Measurements from ENCODE around the gene GSTP1. TPM values are rescaled to one million over a fixed set of nuclear protein-coding genes. Genes with fewer than 3 reads are reported as not detected.

Gene GSTP1
- total and polyA plus RNA-seq, 7 donors = 224 to 410 (median 285) TPM

DNA sequence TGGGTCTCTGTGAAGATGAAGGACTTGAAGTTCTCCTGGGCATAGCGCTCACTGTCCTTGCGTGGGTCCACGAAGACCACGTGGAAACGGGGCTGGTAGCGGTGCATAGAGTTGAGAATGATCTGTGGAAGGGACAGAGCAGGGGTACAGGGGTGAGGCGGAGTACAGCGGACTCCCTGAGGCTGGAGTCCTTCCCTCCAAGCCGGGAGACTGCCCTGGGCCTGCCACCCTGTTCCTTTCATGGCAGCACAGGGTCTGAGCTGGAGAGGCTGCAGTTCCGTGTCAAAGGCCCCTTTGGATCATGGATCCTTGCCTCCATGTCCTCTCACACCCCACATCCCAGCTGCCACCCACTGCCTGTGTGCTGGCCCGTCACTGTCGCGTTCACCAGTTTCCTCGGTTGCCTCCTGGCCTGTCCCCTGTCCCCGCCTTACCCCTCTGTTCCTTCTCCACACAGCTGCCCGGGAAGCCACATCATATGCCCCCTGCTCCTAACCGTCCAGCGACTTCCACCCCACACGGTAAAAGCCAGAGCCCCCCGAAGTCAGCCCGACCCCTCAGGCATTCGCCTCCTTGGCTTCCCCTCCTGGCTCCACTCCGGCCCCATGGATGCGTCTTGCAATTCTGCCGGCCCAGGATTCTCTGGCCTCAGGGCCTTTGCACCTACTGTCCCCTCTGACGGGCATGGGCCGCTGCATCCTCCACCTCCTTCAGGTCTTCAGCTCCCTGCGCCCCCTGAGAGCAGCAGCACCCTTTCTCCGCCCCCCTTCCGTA is 49.6 kb downstream of the GSTP1 start:
- Histone ChIP-seq H3K27ac (no peak overlapping the region), H3K4me3 (no peak overlapping the region), H3K9me3 (no peaks in the 10 kb centered on the region), H3K36me3 (ENCODE audit: insufficient read depth in 1 of 2, low read depth in 1 of 2) (no peaks in the 10 kb centered on the region), H3K4me1 (peaks cover 15% of the 10 kb centered on the region), H3K27me3 (ENCODE audit: insufficient read depth in 3 of 3, low read length in 2 of 3) (no peaks in the 10 kb centered on the region)
- TF ChIP-seq, protein P1, sequence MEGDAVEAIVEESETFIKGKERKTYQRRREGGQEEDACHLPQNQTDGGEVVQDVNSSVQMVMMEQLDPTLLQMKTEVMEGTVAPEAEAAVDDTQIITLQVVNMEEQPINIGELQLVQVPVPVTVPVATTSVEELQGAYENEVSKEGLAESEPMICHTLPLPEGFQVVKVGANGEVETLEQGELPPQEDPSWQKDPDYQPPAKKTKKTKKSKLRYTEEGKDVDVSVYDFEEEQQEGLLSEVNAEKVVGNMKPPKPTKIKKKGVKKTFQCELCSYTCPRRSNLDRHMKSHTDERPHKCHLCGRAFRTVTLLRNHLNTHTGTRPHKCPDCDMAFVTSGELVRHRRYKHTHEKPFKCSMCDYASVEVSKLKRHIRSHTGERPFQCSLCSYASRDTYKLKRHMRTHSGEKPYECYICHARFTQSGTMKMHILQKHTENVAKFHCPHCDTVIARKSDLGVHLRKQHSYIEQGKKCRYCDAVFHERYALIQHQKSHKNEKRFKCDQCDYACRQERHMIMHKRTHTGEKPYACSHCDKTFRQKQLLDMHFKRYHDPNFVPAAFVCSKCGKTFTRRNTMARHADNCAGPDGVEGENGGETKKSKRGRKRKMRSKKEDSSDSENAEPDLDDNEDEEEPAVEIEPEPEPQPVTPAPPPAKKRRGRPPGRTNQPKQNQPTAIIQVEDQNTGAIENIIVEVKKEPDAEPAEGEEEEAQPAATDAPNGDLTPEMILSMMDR (IDR thresholded peaks at IDR 0.05) = no peak
- intact Hi-C loops (cut with DNase I) = loop anchor here in 1 of 2 donors (10.0 kb wide), 1 partner anchor 172 kb away; no protein-coding TSS in a partner anchor
- WGBS, 3 donors = 89 to 92% (median 90%) methylated on average over 30 of the region's 30 CpGs
- DNase-seq = no peak
- ATAC-seq = no peak

DNA sequence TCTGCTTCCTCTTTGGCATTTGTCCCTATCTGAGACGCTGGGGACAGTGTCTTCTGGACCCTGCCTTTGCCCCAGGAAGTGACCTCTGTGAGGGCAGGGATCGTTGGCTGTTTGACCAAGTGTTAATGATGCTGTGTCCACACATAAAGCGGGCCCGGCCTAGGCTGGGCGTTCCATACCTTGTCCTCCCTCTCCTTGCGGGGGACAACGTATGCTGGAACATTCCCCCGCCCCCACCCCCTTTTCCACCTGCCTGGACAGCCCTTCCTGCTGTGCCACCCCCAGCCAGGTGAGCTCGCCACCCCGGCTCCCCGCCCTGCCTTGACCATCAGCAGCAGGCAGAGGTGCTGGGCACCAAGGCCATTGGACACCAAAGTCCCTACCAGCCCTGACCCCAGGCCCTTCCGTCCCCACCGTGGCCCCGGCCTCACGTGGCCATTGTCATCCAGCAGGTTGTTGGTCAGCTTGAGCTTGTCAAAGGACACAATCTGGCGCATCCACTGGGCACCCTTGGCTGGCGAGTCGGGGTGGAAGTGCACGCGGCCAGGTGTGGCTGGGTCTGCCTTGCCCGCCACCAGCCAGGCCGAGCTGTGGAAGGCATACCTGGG is 50.2 kb downstream of the GSTP1 start:
- intact Hi-C loops (cut with DNase I) = loop anchor here in 1 of 2 donors (10.0 kb wide), 1 partner anchor 171 kb away; no protein-coding TSS in a partner anchor
- Histone ChIP-seq H3K27ac (no peak overlapping the region), H3K27me3 (ENCODE audit: insufficient read depth in 3 of 3, low read length in 2 of 3) (no peaks in the 10 kb centered on the region), H3K9me3 (no peaks in the 10 kb centered on the region), H3K36me3 (ENCODE audit: insufficient read depth in 1 of 2, low read depth in 1 of 2) (no peaks in the 10 kb centered on the region), H3K4me3 (no peak overlapping the region), H3K4me1 (peaks cover 12% of the 10 kb centered on the region)
- WGBS, 3 donors = 81 to 86% (median 83%) methylated on average over 21 to 22 of the region's 22 CpGs
- ATAC-seq = no peak
- TF ChIP-seq, protein P1 (IDR thresholded peaks at IDR 0.05) = no peak
- DNase-seq = no peak

DNA sequence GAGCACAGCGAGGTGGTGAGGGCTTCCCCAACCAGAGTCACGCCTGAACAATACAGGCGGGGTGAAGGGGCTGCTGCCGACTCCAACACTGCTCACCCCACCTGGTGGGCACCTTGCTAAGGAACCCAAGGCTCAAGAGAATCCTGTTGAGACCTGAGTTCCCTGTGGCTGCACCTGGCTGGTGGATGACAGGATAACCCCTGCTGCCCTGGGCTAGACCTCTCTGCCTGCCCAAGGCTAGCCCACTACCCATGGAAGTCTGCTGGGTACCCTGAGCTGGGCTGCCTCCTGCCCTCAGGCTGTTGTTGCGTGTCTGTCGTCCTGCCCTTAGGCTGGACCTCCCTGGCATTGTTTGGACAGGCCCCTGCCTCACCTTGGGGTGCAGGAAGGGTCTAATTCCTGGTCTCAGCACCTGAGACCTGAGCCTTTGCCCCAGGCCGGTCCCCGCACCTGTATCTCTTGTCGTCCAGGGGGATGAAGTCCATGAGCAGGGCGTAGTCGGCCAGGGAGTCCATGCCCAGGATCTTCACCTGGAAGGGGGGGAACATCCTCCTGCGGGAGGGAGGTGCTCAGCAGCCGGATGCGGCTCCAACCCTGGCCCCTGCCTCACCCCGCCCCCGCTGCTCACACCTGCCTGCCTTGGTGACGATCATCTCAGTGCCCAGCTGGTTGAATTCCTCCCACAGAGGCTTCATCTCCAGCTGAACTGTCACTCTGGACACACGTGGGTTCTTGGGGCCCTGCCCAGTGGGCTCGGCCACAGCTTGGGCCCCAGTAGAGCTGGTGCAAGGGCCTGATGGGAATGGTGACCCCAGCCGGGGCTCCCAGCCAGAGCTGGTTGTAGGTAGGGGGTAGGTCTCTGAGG is 51.0 kb downstream of the GSTP1 start:
- no peak for ATAC-seq
- H3K27me3 ChIP-seq (ENCODE audit: insufficient read depth in 3 of 3, low read length in 2 of 3) = peaks cover 0 to 4% (median 0%) of the 10 kb centered on the region in 3 donors
- TF ChIP-seq, protein P1 (IDR thresholded peaks at IDR 0.05) = no peak
- no peak for DNase-seq
- H3K4me1 ChIP-seq = peaks cover 6% of the 10 kb centered on the region
- no peaks in the 10 kb centered on the region for H3K9me3 ChIP-seq
- no peak overlapping the region for H3K27ac ChIP-seq
- no peaks in the 10 kb centered on the region for H3K36me3 ChIP-seq (ENCODE audit: insufficient read depth in 1 of 2, low read depth in 1 of 2)
- 71 to 75% (median 71%) methylated on average over 19 to 20 of the region's 20 CpGs for WGBS, 3 donors
- intact Hi-C loops (cut with DNase I) = loop anchor here in 1 of 2 donors (10.0 kb wide), 1 partner anchor 170 kb away; no protein-coding TSS in a partner anchor
- H3K4me3 ChIP-seq = no peak overlapping the region

DNA sequence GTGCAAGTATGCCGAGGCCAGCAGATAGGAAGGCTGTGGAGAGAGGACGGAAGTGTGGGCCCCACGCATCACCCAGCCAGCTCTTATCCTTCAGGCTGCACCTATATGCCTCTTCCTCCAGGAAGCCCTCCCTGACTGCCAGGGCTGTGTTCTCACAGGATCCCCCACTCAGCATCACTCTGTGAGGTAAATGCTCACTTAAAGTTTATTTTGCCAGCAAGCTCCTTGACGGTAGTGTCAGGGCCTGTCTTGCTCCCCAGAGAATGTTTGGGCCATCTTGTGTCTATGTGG is 51.6 kb downstream of the GSTP1 start:
- ATAC-seq (no peak), DNase-seq (no peak)
- H3K27me3 ChIP-seq (ENCODE audit: insufficient read depth in 3 of 3, low read length in 2 of 3) = peaks cover 0 to 7% (median 0%) of the 10 kb centered on the region in 3 donors
- WGBS, 3 donors = 73 to 79% (median 78%) methylated on average over 4 of the region's 4 CpGs
- intact Hi-C loops (cut with DNase I) = loop anchor here in 1 of 2 donors (10.0 kb wide), 1 partner anchor 170 kb away; no protein-coding TSS in a partner anchor
- TF ChIP-seq, protein P1 (IDR thresholded peaks at IDR 0.05) = no peak
- no peaks in the 10 kb centered on the region for H3K36me3 ChIP-seq (ENCODE audit: insufficient read depth in 1 of 2, low read depth in 1 of 2)
- H3K4me1 ChIP-seq = peaks cover 6% of the 10 kb centered on the region
- no peak overlapping the region for H3K4me3 ChIP-seq
- no peak overlapping the region for H3K27ac ChIP-seq
- H3K9me3 ChIP-seq = no peaks in the 10 kb centered on the region

Other genes starting within 250 kb of the GSTP1 start
- gene POLD4, start 230.3 kb upstream of the GSTP1 start, total RNA-seq = 10 to 100 TPM; 31.8 to 89.8 (median 56.1) TPM
- 10 to 100 TPM; 72.6 to 74.9 (median 73.3) TPM for gene POLD4, start 230.3 kb upstream of the GSTP1 start, polyA plus RNA-seq
- gene CLCF1, start 210.2 kb upstream of the GSTP1 start, total RNA-seq = 1 to 10 TPM in 1 of 4 donors, under 1 TPM in 3; 0.44 to 1.5 (median 0.82) TPM
- gene CLCF1, start 210.2 kb upstream of the GSTP1 start, polyA plus RNA-seq = 1 to 10 TPM in 1 of 3 donors, under 1 TPM in 2; 0.47 to 6.5 (median 0.62) TPM
- gene RAD9A, start 191.8 kb upstream of the GSTP1 start, total RNA-seq = 1 to 10 TPM; 1.8 to 6.7 (median 5.8) TPM
- 10 to 100 TPM in 2 of 3 donors, 1 to 10 TPM in 1; 7.1 to 12.3 (median 10.1) TPM for gene RAD9A, start 191.8 kb upstream of the GSTP1 start, polyA plus RNA-seq
- gene PPP1CA, start 182.0 kb upstream of the GSTP1 start, total RNA-seq = 100 to 1,000 TPM in 1 of 4 donors, 10 to 100 TPM in 3; 72.6 to 113 (median 86.6) TPM
- 100 to 1,000 TPM; 108 to 191 (median 147) TPM for gene PPP1CA, start 182.0 kb upstream of the GSTP1 start, polyA plus RNA-seq
- gene TBC1D10C, start 179.7 kb upstream of the GSTP1 start, total RNA-seq = 1 to 10 TPM in 3 of 4 donors, under 1 TPM in 1; 0.65 to 1.6 (median 1.2) TPM
- under 1 TPM; 0.25 to 0.52 (median 0.34) TPM for gene TBC1D10C, start 179.7 kb upstream of the GSTP1 start, polyA plus RNA-seq
- gene CARNS1, start 168.1 kb upstream of the GSTP1 start, total RNA-seq = 10 to 100 TPM in 2 of 4 donors, 1 to 10 TPM in 2; 7.0 to 27.5 (median 10.0) TPM
- gene CARNS1, start 168.1 kb upstream of the GSTP1 start, polyA plus RNA-seq = 1 to 10 TPM; 2.1 to 5.9 (median 4.2) TPM
- 10 to 100 TPM; 23.1 to 34.3 (median 26.8) TPM for gene RPS6KB2, start 155.3 kb upstream of the GSTP1 start, total RNA-seq
- 10 to 100 TPM; 25.6 to 64.6 (median 33.1) TPM for gene RPS6KB2, start 155.3 kb upstream of the GSTP1 start, polyA plus RNA-seq
- gene PTPRCAP, start 146.1 kb upstream of the GSTP1 start, total RNA-seq = 1 to 10 TPM in 3 of 4 donors, under 1 TPM in 1; 0.89 to 1.4 (median 1.0) TPM
- 1 to 10 TPM in 1 of 3 donors, under 1 TPM in 2; 0.25 to 1.3 (median 0.65) TPM for gene PTPRCAP, start 146.1 kb upstream of the GSTP1 start, polyA plus RNA-seq
- 10 to 100 TPM in 3 of 4 donors, 1 to 10 TPM in 1; 8.7 to 13.1 (median 11.5) TPM for gene CORO1B, start 140.3 kb upstream of the GSTP1 start, total RNA-seq
- 10 to 100 TPM; 10.6 to 18.1 (median 16.7) TPM for gene CORO1B, start 140.3 kb upstream of the GSTP1 start, polyA plus RNA-seq
- gene GPR152, start 131.1 kb upstream of the GSTP1 start, total RNA-seq = under 1 TPM in 1 of 4 donors, not detected in 3; 0.19 TPM
- gene GPR152, start 131.1 kb upstream of the GSTP1 start, polyA plus RNA-seq = not detected
- gene CABP4, start 128.5 kb upstream of the GSTP1 start, total RNA-seq = 1 to 10 TPM in 3 of 4 donors, under 1 TPM in 1; 0.93 to 1.9 (median 1.5) TPM
- under 1 TPM; 0.35 to 0.89 (median 0.61) TPM for gene CABP4, start 128.5 kb upstream of the GSTP1 start, polyA plus RNA-seq
- 10 to 100 TPM; 57.1 to 83.2 (median 66.2) TPM for gene TMEM134, start 114.6 kb upstream of the GSTP1 start, total RNA-seq
- gene TMEM134, start 114.6 kb upstream of the GSTP1 start, polyA plus RNA-seq = 100 to 1,000 TPM in 1 of 3 donors, 10 to 100 TPM in 2; 81.7 to 121 (median 87.8) TPM
- 10 to 100 TPM; 25.3 to 42.7 (median 29.9) TPM for gene AIP, start 100.8 kb upstream of the GSTP1 start, total RNA-seq
- 10 to 100 TPM; 57.4 to 71.5 (median 57.7) TPM for gene AIP, start 100.8 kb upstream of the GSTP1 start, polyA plus RNA-seq
- gene PITPNM1, start 78.4 kb upstream of the GSTP1 start, total RNA-seq = 10 to 100 TPM in 2 of 4 donors, 1 to 10 TPM in 2; 6.7 to 16.1 (median 9.6) TPM
- 10 to 100 TPM in 1 of 3 donors, 1 to 10 TPM in 2; 2.3 to 11.3 (median 5.1) TPM for gene PITPNM1, start 78.4 kb upstream of the GSTP1 start, polyA plus RNA-seq
- 10 to 100 TPM; 16.3 to 18.5 (median 18.1) TPM for gene CDK2AP2, start 75.7 kb upstream of the GSTP1 start, total RNA-seq
- 10 to 100 TPM; 31.9 to 72.3 (median 48.0) TPM for gene CDK2AP2, start 75.7 kb upstream of the GSTP1 start, polyA plus RNA-seq
- gene CABP2, start 60.4 kb upstream of the GSTP1 start, total RNA-seq = not detected
- gene CABP2, start 60.4 kb upstream of the GSTP1 start, polyA plus RNA-seq = not detected
- 100 to 1,000 TPM; 250 to 413 (median 364) TPM for gene NDUFV1, start 23.1 kb downstream of the GSTP1 start, total RNA-seq
- 100 to 1,000 TPM; 248 to 340 (median 287) TPM for gene NDUFV1, start 23.1 kb downstream of the GSTP1 start, polyA plus RNA-seq
- 10 to 100 TPM; 19.0 to 37.0 (median 31.8) TPM for gene NUDT8, start 46.1 kb downstream of the GSTP1 start, total RNA-seq
- 10 to 100 TPM; 28.5 to 52.2 (median 48.9) TPM for gene NUDT8, start 46.1 kb downstream of the GSTP1 start, polyA plus RNA-seq
- not detected for gene TBX10, start 56.0 kb downstream of the GSTP1 start, total RNA-seq
- gene TBX10, start 56.0 kb downstream of the GSTP1 start, polyA plus RNA-seq = under 1 TPM in 1 of 3 donors, not detected in 2; 0.01 TPM
- not detected for gene ACY3, start 66.9 kb downstream of the GSTP1 start, total RNA-seq
- gene ACY3, start 66.9 kb downstream of the GSTP1 start, polyA plus RNA-seq = under 1 TPM in 1 of 3 donors, not detected in 2; 0.04 TPM
- not detected for gene ALDH3B2, start 90.8 kb downstream of the GSTP1 start, total RNA-seq
- gene ALDH3B2, start 90.8 kb downstream of the GSTP1 start, polyA plus RNA-seq = not detected

Measured in psoas muscle (tissue), 8 donors.